GM21786 (cell line): ENCODE measurements around the gene GRM4.

ENCODE experiments used
- ATAC-seq: cut with Tn5 transposase; IDR thresholded peaks from one replicate; pipeline ENCODE4 v1.9.1; 2021; ENCODE audit not compliant: unreplicated experiment

The GRM4 gene

GRCh38 chr6:33999567-33999966 lies 146.3 kb downstream of the GRM4 start:
- ATAC-seq: no peak

- no peak for ATAC-seq
Measured at GRCh38 chr6:33998660-33999059, 147.2 kb downstream of the GRM4 start.

GRCh38 chr6:33997265-33997664 lies 148.6 kb downstream of the GRM4 start:
- ATAC-seq: no peak

GRCh38 chr6:33996120-33996475 lies 149.8 kb downstream of the GRM4 start:
- ATAC-seq: no peak

GRCh38 chr6:33995309-33996119 lies 150.4 kb downstream of the GRM4 start:
- ATAC-seq: no peak

- ATAC-seq: no peak
Measured at GRCh38 chr6:33994472-33995308, 151.2 kb downstream of the GRM4 start.

- no peak for ATAC-seq
Measured at GRCh38 chr6:33993653-33994471, 152.0 kb downstream of the GRM4 start.

GRCh38 chr6:33993091-33993490 lies 152.8 kb downstream of the GRM4 start:
- ATAC-seq: no peak

- ATAC-seq: no peak
Measured at GRCh38 chr6:33992191-33992590, 153.7 kb downstream of the GRM4 start.

- no peak for ATAC-seq
Measured at GRCh38 chr6:33991610-33992009, 154.3 kb downstream of the GRM4 start.

GRCh38 chr6:33990061-33990541 lies 155.8 kb downstream of the GRM4 start:
- ATAC-seq: no peak

- ATAC-seq: no peak
Measured at GRCh38 chr6:33989016-33989854, 156.7 kb downstream of the GRM4 start.

GRCh38 chr6:33988121-33989015 lies 157.5 kb downstream of the GRM4 start:
- ATAC-seq: no peak

GRCh38 chr6:33987531-33988021 lies 158.3 kb downstream of the GRM4 start:
- no peak for ATAC-seq

GRCh38 chr6:33985947-33986346 lies 159.9 kb downstream of the GRM4 start:
- ATAC-seq: no peak

- no peak for ATAC-seq
Measured at GRCh38 chr6:33985313-33985751, 160.6 kb downstream of the GRM4 start.

- ATAC-seq: no peak
Measured at GRCh38 chr6:33984466-33985312, 161.2 kb downstream of the GRM4 start.
